Effector memory CD4-positive, alpha-beta T cell (primary cell): ENCODE data around the gene GCFC2.
A peak's percentile ranks its signal among the peaks of the same experiment; 100 is the strongest.

ENCODE experiments used
- DNase-seq, 3 donors: peaks; one replicate each; pipeline ENCODE4 v3.0.0-alpha.2; 2020
- H3K27ac ChIP-seq: 2 replicates; pipeline ENCODE4 v1.7.0; 2013; ENCODE audit warnings: mild to moderate bottlenecking, low read length, moderate library complexity; ENCODE audit not compliant: insufficient read depth, poor library complexity, severe bottlenecking
- H3K27me3 ChIP-seq: replicated peaks from 2 replicates; pipeline ENCODE4 v1.7.0; 2013; ENCODE audit warnings: mild to moderate bottlenecking, low read length; ENCODE audit not compliant: insufficient read depth, control insufficient read depth, poor library complexity, severe bottlenecking
- H3K36me3 ChIP-seq: 2 replicates; pipeline ENCODE4 v1.7.0; 2013; ENCODE audit warnings: mild to moderate bottlenecking, low read length, moderate library complexity; ENCODE audit not compliant: control insufficient read depth, insufficient read depth
- H3K4me1 ChIP-seq: 2 replicates; pipeline ENCODE4 v1.7.0; 2013; ENCODE audit warnings: low read length, mild to moderate bottlenecking; ENCODE audit not compliant: control insufficient read depth, insufficient read depth, poor library complexity, severe bottlenecking
- H3K4me3 ChIP-seq: 2 replicates; pipeline ENCODE4 v1.7.0; 2013; ENCODE audit warnings: low read length, low read depth, mild to moderate bottlenecking; ENCODE audit not compliant: insufficient read depth, poor library complexity, severe bottlenecking
- H3K9me3 ChIP-seq: 2 replicates; pipeline ENCODE4 v1.7.0; 2013; ENCODE audit warnings: mild to moderate bottlenecking, low read length, moderate library complexity; ENCODE audit not compliant: control insufficient read depth

The GCFC2 gene

DNA sequence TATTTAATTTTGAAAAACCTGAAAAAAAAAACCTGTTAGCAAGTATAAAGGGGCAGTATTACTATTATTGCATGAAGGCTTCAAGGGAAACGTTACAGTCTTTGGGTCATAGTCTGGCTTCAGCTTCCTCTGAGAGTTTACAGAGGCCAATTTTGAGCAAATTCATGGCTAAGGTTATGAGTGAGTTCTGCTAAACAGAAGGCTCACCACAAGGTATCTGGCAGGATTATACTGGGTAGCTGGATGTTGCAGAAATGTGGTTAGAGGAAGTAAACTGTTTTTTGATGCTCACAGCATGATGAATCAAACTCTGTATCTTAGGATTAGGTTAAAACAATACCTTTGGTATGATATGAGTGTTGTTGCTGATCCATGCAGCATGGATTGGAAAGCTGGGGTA lies 54.9 kb downstream of the GCFC2 start:
- Histone ChIP-seq H3K9me3 (no peaks in the 10 kb centered on the region), H3K36me3 (peaks cover 52% of the 10 kb centered on the region), H3K4me1 (no peaks in the 10 kb centered on the region), H3K4me3 (no peak overlapping the region), H3K27me3 (no peaks in the 10 kb centered on the region), H3K27ac (no peak overlapping the region)
- no peak for DNase-seq

DNA sequence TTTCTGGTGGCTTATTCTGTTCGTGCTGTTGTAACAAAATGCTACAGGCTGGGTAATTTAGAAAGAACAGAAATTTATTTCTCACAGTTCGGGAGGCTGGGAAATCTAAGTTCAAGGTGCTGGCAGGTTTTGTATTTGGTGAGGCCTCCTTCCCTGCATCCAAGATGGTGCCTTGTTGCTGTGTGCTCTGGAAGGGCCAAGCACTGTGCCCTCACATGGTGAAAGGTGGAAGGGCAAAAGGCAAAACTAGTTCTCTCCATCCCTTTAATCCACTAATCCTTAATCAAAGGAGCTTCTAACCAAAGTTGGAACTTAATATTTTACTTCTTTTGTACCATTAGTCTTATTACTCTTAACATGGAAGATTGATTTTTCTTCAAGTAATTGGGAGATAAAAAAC lies 56.7 kb downstream of the GCFC2 start:
- Histone ChIP-seq H3K27me3 (no peaks in the 10 kb centered on the region), H3K4me3 (no peak overlapping the region), H3K27ac (no peak overlapping the region), H3K9me3 (no peaks in the 10 kb centered on the region), H3K36me3 (peaks cover 58% of the 10 kb centered on the region), H3K4me1 (no peaks in the 10 kb centered on the region)
- no peak for DNase-seq

DNA sequence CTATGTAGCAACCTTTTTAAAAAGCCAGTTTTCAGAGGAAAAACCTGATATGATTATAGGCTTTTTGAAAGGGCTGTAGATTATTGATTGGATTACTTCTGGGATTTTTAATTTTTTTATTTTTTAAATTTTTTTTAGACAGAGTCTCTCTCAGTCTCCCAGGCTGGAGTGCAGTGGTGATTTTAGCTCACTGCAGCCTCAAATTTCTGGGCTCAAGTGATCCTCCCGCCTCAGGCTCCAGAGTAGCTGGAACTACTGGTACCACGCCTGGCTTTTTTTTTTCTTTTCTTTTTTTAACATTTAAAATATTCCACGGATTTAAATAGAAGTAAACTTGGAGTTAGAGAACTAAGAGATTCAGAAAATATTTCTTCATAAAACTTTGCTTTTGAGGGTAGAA lies 62.9 kb downstream of the GCFC2 start:
- Histone ChIP-seq H3K9me3 (no peaks in the 10 kb centered on the region), H3K4me3 (peak overlapping the region; percentile 89), H3K4me1 (no peaks in the 10 kb centered on the region), H3K36me3 (peaks cover 19% of the 10 kb centered on the region), H3K27me3 (no peaks in the 10 kb centered on the region), H3K27ac (no peak overlapping the region)
- no peak for DNase-seq

DNA sequence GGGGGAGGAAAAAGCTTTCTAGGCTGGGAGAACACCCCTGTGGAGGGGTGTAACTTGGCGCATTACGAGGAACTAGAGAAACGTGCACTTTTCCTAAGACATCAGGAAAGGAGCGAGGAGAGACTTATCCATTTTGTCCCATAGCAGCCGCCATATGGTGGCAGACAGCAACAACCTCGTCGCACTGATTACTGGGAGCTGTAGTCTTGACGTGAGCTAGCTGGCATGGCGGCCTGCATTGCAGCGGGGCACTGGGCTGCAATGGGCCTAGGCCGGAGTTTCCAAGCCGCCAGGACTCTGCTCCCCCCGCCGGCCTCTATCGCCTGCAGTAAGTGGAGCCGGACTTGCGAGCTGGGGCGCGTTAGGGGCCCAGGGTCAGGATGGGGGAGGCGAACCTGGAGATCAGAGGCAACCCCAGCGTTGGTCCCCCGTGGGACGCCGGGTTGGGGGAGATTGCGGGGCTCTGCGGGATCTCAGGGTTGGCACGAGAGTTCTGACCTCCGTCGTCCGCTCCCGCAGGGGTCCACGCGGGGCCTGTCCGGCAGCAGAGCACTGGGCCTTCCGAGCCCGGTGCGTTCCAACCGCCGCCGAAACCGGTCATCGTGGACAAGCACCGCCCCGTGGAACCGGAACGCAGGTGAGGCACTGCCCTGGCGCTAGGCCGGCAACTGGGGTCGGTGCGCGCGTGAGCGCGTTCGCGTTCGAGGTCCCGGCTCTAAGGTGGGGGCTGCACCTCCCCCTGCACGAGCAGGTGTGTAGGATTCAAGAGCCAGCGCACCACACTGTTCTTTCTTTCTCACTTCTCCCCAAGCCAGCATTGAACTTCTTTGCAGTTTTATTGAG lies 63.9 kb downstream of the GCFC2 start, which contains the start of gene MRPL19:
Gene MRPL19, plus strand, starts transcription at position 201 of the 843 bp plus-strand sequence. Its CDS starts 25 bp downstream, at position 226.
- Histone ChIP-seq H3K4me3 (peak within 1 kb of the TSS; percentile 89), H3K27me3 (no peaks in the 10 kb centered on the region), H3K36me3 (peaks cover 10% of the 10 kb centered on the region), H3K4me1 (no peaks in the 10 kb centered on the region), H3K9me3 (no peaks in the 10 kb centered on the region), H3K27ac (peak within 1 kb of the TSS; percentile 63)
- peak; percentile 40 to 55 (median 55) for DNase-seq

DNA sequence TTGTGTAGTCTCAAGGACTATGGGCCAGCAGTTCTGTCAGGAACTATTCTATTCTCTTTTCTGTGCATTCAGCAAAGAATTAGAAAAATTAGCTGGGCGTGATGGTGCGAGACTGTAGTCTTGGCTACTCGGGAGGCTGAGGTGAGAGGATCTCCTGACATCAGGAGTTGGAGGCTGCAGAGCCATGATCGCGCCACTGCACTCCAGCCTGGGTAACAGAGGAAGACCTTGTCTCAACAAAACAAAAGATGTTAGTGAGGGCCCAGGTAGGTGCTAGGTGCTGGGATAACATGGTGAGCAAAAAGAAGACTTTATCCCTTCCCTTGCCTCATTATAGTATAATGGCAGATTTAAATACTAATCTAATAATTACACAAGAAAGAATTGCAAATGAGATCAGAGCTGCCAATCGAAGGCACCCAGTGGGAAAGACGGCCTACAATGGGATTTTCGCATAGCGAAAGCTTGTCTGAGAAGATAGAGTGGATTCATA lies 64.6 kb downstream of the GCFC2 start:
- Histone ChIP-seq H3K27me3 (no peaks in the 10 kb centered on the region), H3K27ac (no peak overlapping the region), H3K9me3 (no peaks in the 10 kb centered on the region), H3K4me1 (no peaks in the 10 kb centered on the region), H3K36me3 (peaks cover 6% of the 10 kb centered on the region), H3K4me3 (peak overlapping the region; percentile 89)
- DNase-seq: no peak

DNA sequence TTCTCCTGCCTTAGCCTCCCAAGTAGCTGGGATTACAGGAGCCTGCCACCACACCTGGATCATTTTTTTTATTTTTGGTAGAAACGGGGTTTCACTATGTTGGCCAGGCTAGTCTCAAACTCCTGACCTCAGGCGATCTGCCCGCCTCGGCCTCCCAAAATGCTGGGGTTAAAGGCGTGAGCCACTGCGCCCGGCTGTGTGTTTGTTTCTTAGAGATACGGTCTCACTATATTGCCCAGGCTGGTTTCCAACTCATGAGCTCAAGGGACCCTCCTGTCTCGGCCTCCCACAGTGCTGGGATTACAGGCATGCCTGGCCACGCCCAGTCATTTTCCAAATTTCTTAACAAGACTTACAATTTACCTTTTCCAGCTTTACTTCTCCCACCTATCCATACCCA lies 65.1 kb downstream of the GCFC2 start:
- Histone ChIP-seq H3K27ac (no peak overlapping the region), H3K27me3 (no peaks in the 10 kb centered on the region), H3K4me3 (peak overlapping the region; percentile 89), H3K9me3 (no peaks in the 10 kb centered on the region), H3K36me3 (peaks cover 3% of the 10 kb centered on the region), H3K4me1 (no peaks in the 10 kb centered on the region)
- no peak for DNase-seq

DNA sequence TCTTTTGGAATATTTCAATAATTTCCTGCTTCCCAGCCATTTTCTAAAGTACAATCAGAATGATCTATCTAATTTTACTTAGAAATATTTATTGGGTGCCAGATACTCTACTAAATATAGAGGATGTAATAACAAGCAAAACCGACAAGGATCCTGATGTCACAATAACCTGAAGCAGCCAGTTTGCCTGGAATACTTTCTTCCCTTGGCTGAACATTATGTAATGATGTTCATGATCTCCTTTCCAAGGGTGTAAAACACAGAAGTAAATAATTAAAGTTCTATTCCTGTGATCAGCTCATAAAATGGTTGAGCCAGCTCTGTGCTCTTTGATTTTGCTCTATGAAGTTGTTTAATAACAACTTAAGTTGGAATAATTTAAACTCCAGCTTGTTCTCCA lies 66.7 kb downstream of the GCFC2 start:
- Histone ChIP-seq H3K36me3 (no peaks in the 10 kb centered on the region), H3K4me1 (no peaks in the 10 kb centered on the region), H3K9me3 (no peaks in the 10 kb centered on the region), H3K4me3 (no peak overlapping the region), H3K27me3 (no peaks in the 10 kb centered on the region), H3K27ac (no peak overlapping the region)
- no peak for DNase-seq

DNA sequence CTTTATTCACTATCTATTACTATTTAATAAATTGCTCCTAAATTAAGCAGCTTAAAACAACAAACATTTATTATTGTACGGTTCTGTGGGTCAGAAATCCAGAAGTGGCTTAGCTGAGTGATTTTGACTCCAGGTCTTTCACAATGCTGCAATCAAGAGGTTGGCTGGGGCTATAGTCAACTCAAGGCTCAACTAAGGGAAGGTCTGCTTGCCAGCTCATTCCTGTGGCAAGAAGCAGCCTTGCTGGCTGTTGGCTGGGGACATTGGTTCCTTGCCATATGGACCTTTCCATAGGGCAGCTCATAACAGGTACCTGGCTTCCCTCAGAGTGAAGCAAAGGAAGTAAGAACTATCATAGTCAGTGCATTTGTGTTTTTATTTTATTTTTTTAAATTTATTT lies 69.1 kb downstream of the GCFC2 start:
- Histone ChIP-seq H3K27me3 (no peaks in the 10 kb centered on the region), H3K4me1 (no peaks in the 10 kb centered on the region), H3K36me3 (no peaks in the 10 kb centered on the region), H3K9me3 (no peaks in the 10 kb centered on the region), H3K27ac (no peak overlapping the region), H3K4me3 (no peak overlapping the region)
- DNase-seq: no peak

DNA sequence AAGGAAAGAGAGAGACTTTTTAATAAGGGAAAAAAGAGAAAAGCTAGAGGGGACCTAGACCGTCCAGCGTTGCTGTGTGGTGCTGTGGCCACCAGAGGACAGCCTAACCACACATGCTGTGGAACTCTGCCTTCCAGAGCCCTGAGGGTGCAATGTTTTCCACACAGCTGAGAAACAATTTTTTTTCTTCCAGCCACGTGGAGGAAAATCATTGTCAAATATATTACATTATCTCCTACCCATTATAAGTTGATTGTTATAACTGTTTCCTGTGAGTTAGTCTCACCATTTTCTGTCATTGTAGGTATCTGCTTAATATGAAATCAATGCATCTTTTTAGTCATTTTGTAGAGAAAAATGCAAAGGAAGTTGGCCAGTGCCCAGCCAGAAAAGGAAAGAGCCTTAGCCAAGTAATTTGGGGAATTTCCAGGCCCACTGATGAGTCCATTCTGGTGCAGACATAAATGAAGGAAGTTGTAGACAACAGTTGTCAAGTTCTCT lies 70.0 kb downstream of the GCFC2 start:
- DNase-seq: peak in 1 of 3 donors; percentile 18
- no peaks in the 10 kb centered on the region for H3K9me3 ChIP-seq
- no peak overlapping the region for H3K27ac ChIP-seq
- no peaks in the 10 kb centered on the region for H3K27me3 ChIP-seq
- H3K36me3 ChIP-seq: no peaks in the 10 kb centered on the region
- H3K4me1 ChIP-seq: no peaks in the 10 kb centered on the region
- H3K4me3 ChIP-seq: no peak overlapping the region

DNA sequence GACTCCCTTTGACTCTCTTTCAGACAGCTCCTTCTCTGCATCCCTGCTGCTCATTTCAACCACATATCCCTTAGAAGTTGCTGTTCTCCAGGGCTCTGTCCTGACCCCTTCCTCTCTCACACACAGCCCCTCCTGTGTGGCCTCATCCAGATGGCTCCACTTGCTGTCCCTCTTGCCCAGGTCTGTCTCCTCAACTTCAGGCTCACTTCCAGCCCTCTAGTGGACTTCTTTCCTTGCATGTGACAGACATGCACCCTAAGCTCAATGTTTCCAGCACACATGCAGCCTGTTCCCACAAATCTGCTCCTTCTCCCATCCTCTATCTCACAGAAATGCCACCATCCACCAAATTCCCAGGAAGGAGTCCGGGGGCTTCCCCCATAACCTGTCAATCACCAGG lies 73.1 kb downstream of the GCFC2 start:
- Histone ChIP-seq H3K9me3 (no peaks in the 10 kb centered on the region), H3K27me3 (no peaks in the 10 kb centered on the region), H3K36me3 (no peaks in the 10 kb centered on the region), H3K4me1 (no peaks in the 10 kb centered on the region), H3K27ac (no peak overlapping the region), H3K4me3 (no peak overlapping the region)
- no peak for DNase-seq
